Endometrial microvascular endothelial cells (primary cell): Measurements from ENCODE around the gene UBR3. TPM values are rescaled to one million over a fixed set of nuclear protein-coding genes. Genes with fewer than 3 reads are reported as not detected.

ENCODE experiments used
- in situ Hi-C: cut with HindIII; loops from 2 replicates; pipeline ENCODE4 v1.10.0; 2017; ENCODE audit warnings: low sequenced_read_pairs, low pct_unique_long_range_greater_than_20kb; ENCODE audit errors: inconsistent ontology term
- total RNA-seq: library from RNA; depleted of rRNA; stranded (reverse); fragments of >200 nt; gene quantifications from one replicate; pipeline ENCODE4 v1.2.3, GENCODE V29; 2015; ENCODE audit errors: inconsistent ontology term

Gene UBR3
- total RNA-seq, 1 donor from 2014 or later = 33.1 TPM

GRCh38 chr2:170019060-170019805 lies 192.0 kb downstream of the UBR3 start:
- in situ Hi-C loops = no loop called here

- in situ Hi-C loops = no loop called here
Measured at GRCh38 chr2:170020777-170021176, 193.5 kb downstream of the UBR3 start.

- in situ Hi-C loops = no loop called here
Measured at GRCh38 chr2:170022692-170023091, 195.4 kb downstream of the UBR3 start.

GRCh38 chr2:170024721-170025120 lies 197.5 kb downstream of the UBR3 start:
- in situ Hi-C loops = no loop called here

GRCh38 chr2:170025223-170025622 lies 198.0 kb downstream of the UBR3 start:
- in situ Hi-C loops = no loop called here

- in situ Hi-C loops = no loop called here
Measured at GRCh38 chr2:170026361-170026760, 199.1 kb downstream of the UBR3 start.

GRCh38 chr2:170029551-170029950 lies 202.3 kb downstream of the UBR3 start:
- in situ Hi-C loops = no loop called here

GRCh38 chr2:170030040-170030439 lies 202.8 kb downstream of the UBR3 start:
- in situ Hi-C loops = no loop called here

GRCh38 chr2:170031288-170031687 lies 204.0 kb downstream of the UBR3 start:
- in situ Hi-C loops = no loop called here

GRCh38 chr2:170034596-170034995 lies 207.3 kb downstream of the UBR3 start:
- in situ Hi-C loops = no loop called here

GRCh38 chr2:170038734-170039133 lies 211.5 kb downstream of the UBR3 start:
- in situ Hi-C loops = no loop called here

GRCh38 chr2:170039401-170040172 lies 212.3 kb downstream of the UBR3 start:
- in situ Hi-C loops = no loop called here

- in situ Hi-C loops = no loop called here
Measured at GRCh38 chr2:170044751-170045478, 217.7 kb downstream of the UBR3 start.

- in situ Hi-C loops = no loop called here
Measured at GRCh38 chr2:170047331-170048065, 220.2 kb downstream of the UBR3 start.

GRCh38 chr2:170052151-170052550 lies 224.9 kb downstream of the UBR3 start:
- in situ Hi-C loops = no loop called here

- in situ Hi-C loops = no loop called here
Measured at GRCh38 chr2:170054997-170055396, 227.7 kb downstream of the UBR3 start.

- in situ Hi-C loops = no loop called here
Measured at GRCh38 chr2:170056900-170057299, 229.6 kb downstream of the UBR3 start.

GRCh38 chr2:170063456-170064235 lies 236.4 kb downstream of the UBR3 start:
- in situ Hi-C loops = no loop called here
